ENCODE data around the gene PDXP. TPM values are rescaled to one million over a fixed set of nuclear protein-coding genes. Genes with fewer than 3 reads are reported as not detected.

PDXP gene
- total and polyA plus RNA-seq, 2 donors (not counting 3 experiments of a cell fraction or from before 2014, with no cell fraction given) = 18.0 to 20.0 TPM

- dilution Hi-C loops (cut with MboI; ENCODE audit: extremely low pct_ligation_motif_present, low sequenced_read_pairs) (no loop called here), intact Hi-C loops (cut with micrococcal nuclease) (loop anchor here (1.0 to 2.0 kb wide), 4 partner anchors 23 to 143 kb away; partner anchors contain the start of gene PDXP)
- H3K9ac ChIP-seq (replicated peaks; ENCODE audit: extremely low read depth, insufficient read depth, low read length) = no peak overlapping the region
- H2AFZ ChIP-seq (ENCODE audit: low read depth, low read length) = no peak overlapping the region
- BruUV-seq (replicated peaks) = no TSS peak
- no peak overlapping the region for H3K4me2 ChIP-seq (ENCODE audit: insufficient read depth, low read length)
- DNase-seq (ENCODE audit: low read depth, low spot score) (peak; percentile 59), FAIRE-seq (peak; percentile 94)
- ChIA-PET CTCF (interaction anchor here (0.6 to 8.7 kb wide), 29 partner anchors 10 to 143 kb away, joined by 3 to 307 read pairs (median 4); partner anchors contain the start of genes LGALS2 and PDXP), POLR2A (interaction anchor here (0.5 to 1.6 kb wide), 4 partner anchors 20 to 68 kb away, joined by 3 to 5 read pairs (median 4); no protein-coding TSS in a partner anchor)
- peaks cover 12% of the 10 kb centered on the region for H3K4me1 ChIP-seq (ENCODE audit: control insufficient read depth, extremely low read depth, insufficient read depth, low read length)
- no peaks in the 10 kb centered on the region for H3K9me1 ChIP-seq (replicated peaks; ENCODE audit: control insufficient read depth, extremely low read depth, insufficient read depth, low read length)
- H3K27ac ChIP-seq (ENCODE audit: insufficient read depth, low read depth, low read length) = no peak overlapping the region
- peaks cover 18% of the 10 kb centered on the region for H3K79me2 ChIP-seq (ENCODE audit: control insufficient read depth, insufficient read depth, low read length)
- no peaks in the 10 kb centered on the region for H3K9me3 ChIP-seq (replicated peaks; ENCODE audit: control insufficient read depth, insufficient read depth, low read length)
- H4K20me1 ChIP-seq (replicated peaks; ENCODE audit: control insufficient read depth, extremely low read depth, insufficient read depth, low read length) = no peaks in the 10 kb centered on the region
- no peaks in the 10 kb centered on the region for H3K27me3 ChIP-seq (ENCODE audit: control insufficient read depth in 2 of 2, insufficient read depth in 2 of 2, low read length in 2 of 2)
- TF ChIP-seq MAX (IDR thresholded peaks at IDR 0.05; ENCODE audit: insufficient read depth, insufficient read length) (no peak), POLR2A (IDR thresholded peaks at IDR 0.05; ENCODE audit: low read depth, low read length) (no peak), FOS (IDR thresholded peaks at IDR 0.05; ENCODE audit: borderline replicate concordance, insufficient read depth, low read length) (no peak), MYC (IDR thresholded peaks at IDR 0.05; ENCODE audit: low read depth, low read length) (peak; percentile 6), CTCF (IDR thresholded peaks at IDR 0.05; ENCODE audit: extremely low read depth in 1 of 2, insufficient read depth in 1 of 2, low read depth in 1 of 2, low read length in 2 of 2) (peak; percentile 92 to 95)
- no peak overlapping the region for H3K4me3 ChIP-seq (replicated peaks in 1 of 3; ENCODE audit: insufficient read depth in 1 of 3, low read depth in 1 of 3, low read length in 3 of 3)
- peaks cover 7 to 8% of the 10 kb centered on the region in 2 experiments for H3K36me3 ChIP-seq (ENCODE audit: control insufficient read depth in 2 of 2, extremely low read depth in 1 of 2, insufficient read depth in 2 of 2, low read length in 2 of 2)
Measured at GRCh38 chr22:37681556-37682049, 23.1 kb downstream of the PDXP start.

Data from endothelial cell of umbilical vein (primary cell).